Neural cell (in vitro differentiated cells): ENCODE measurements around the gene MLC1.

Experiments used
- EP300 ChIP-seq: fragments of 450-650 bp; conservative IDR thresholded peaks from 2 replicates; pipeline ENCODE4 v1.6.1; 2014; ENCODE audit warnings: antibody characterized with exemption, mild to moderate bottlenecking, moderate library complexity; ENCODE audit not compliant: poor library complexity, severe bottlenecking
- REST ChIP-seq: IDR thresholded peaks from 2 replicates; pipeline ENCODE4 v1.6.1; 2012; ENCODE audit warnings: borderline replicate concordance
- TF ChIP-seq, protein P1 (sequence below): fragments of 450-650 bp; IDR thresholded peaks from 2 replicates; pipeline ENCODE4 v1.5.1; 2014; ENCODE audit warnings: antibody characterized with exemption, mild to moderate bottlenecking, moderate library complexity; ENCODE audit not compliant: poor library complexity, severe bottlenecking

- TF ChIP-seq REST (no peak), EP300 (no peak)
- TF ChIP-seq, protein P1, sequence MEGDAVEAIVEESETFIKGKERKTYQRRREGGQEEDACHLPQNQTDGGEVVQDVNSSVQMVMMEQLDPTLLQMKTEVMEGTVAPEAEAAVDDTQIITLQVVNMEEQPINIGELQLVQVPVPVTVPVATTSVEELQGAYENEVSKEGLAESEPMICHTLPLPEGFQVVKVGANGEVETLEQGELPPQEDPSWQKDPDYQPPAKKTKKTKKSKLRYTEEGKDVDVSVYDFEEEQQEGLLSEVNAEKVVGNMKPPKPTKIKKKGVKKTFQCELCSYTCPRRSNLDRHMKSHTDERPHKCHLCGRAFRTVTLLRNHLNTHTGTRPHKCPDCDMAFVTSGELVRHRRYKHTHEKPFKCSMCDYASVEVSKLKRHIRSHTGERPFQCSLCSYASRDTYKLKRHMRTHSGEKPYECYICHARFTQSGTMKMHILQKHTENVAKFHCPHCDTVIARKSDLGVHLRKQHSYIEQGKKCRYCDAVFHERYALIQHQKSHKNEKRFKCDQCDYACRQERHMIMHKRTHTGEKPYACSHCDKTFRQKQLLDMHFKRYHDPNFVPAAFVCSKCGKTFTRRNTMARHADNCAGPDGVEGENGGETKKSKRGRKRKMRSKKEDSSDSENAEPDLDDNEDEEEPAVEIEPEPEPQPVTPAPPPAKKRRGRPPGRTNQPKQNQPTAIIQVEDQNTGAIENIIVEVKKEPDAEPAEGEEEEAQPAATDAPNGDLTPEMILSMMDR = no peak
Measured at GRCh38 chr22:50047346-50047745, 37.9 kb downstream of the MLC1 start.
